Activated naive CD8-positive, alpha-beta T cell treated with anti-CD3 and anti-CD28 coated beads, Interleukin-2, amount 10 ng/mL, durations not matched to agents 7 days and 5 days (primary cell): ENCODE measurements around the gene ESPNL. TPM values are rescaled to one million over a fixed set of nuclear protein-coding genes. Genes with fewer than 3 reads are reported as not detected.

Experiments
- ATAC-seq: fragments of 150-1000 bp; cut with Tn5 transposase; one replicate; pipeline ENCODE4 v1.10.0; 2021; ENCODE audit warnings: low read depth, moderate library complexity
- POLR2A ChIA-PET: fragments of 350-600 bp; sonication (Branson Sonifier 250); formaldehyde crosslinking; loops from one replicate; lab custom pipeline; 2021; ENCODE audit warnings: antibody characterized with exemption; lab: Charles Lee
- DNase-seq: peaks from one replicate; pipeline ENCODE4 v3.0.0; 2021
- H3K27ac Mint-ChIP-seq: one replicate; pipeline ENCODE4 v1.8.0; 2022; ENCODE audit warnings: mild to moderate bottlenecking, mixed read lengths
- H3K27me3 Mint-ChIP-seq: one replicate; pipeline ENCODE4 v1.8.0; 2022; ENCODE audit warnings: mild to moderate bottlenecking, moderate library complexity, mixed read lengths
- H3K36me3 Mint-ChIP-seq: one replicate; pipeline ENCODE4 v1.8.0; 2021; ENCODE audit warnings: mild to moderate bottlenecking, mixed read lengths
- H3K4me1 Mint-ChIP-seq: one replicate; pipeline ENCODE4 v1.8.0; 2021; ENCODE audit warnings: mixed read lengths
- H3K4me3 Mint-ChIP-seq: one replicate; pipeline ENCODE4 v1.8.0; 2022; ENCODE audit warnings: mild to moderate bottlenecking, moderate library complexity, mixed read lengths
- H3K9me3 Mint-ChIP-seq: one replicate; pipeline ENCODE4 v1.8.0; 2021; ENCODE audit warnings: mixed read lengths
- total RNA-seq, 2 experiments: library from RNA; stranded (reverse); gene quantifications; one replicate each; pipeline ENCODE4 v1.2.3, GENCODE V29; 2021

The ESPNL gene
- total RNA-seq, 2 experiments from 2014 or later, result 0.09 to 0.11 TPM

- Mint-ChIP-seq H3K27me3 (peaks cover 9% of the 10 kb centered on the region), H3K36me3 (peaks cover 1% of the 10 kb centered on the region), H3K9me3 (peaks cover 7% of the 10 kb centered on the region), H3K4me3 (no peak overlapping the region), H3K4me1 (no peaks in the 10 kb centered on the region), H3K27ac (no peak overlapping the region)
- DNase-seq (no peak), ATAC-seq (no peak)
- POLR2A ChIA-PET, result no interaction called here
These were observed 17.3 kb downstream of the ESPNL start for GRCh38 chr2:238117199-238118154.

DNA sequence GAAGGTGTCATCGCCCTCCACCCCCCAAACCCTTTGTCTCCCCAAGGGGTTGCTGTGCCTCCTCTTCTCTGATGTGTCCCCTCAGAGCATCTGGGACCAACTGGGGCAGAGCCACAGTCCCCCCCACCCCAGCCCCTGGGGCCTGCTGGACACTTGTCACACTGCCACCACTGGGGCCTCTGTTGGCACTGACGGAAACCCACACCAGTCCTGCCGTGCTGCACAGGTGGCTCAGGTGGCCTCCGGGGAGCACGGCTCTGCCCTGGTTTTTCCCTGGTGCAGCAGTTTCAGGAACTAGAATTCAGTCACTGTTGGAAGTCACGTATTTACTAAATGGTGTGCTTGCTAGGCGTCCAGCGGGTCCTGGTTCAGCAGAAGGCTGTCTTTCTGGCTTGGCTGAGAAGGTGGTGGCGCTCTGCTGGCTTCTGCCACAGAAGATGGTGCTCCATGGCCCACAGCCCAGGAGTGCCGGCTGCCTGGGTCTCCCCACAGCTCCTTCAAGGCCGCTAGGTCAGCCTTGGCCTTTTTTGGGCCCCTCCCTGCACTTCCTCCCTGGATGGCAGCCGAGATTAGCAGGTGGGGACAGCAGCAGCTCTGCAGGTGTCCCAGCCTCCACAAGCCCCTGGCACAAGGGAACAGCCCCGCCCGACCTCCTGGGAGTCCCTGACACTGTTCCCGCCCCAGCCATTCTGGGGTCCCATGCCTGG, 19.8 kb downstream of the ESPNL start:
- ATAC-seq (no peak), DNase-seq (no peak)
- Mint-ChIP-seq H3K9me3 (no peaks in the 10 kb centered on the region), H3K4me3 (no peak overlapping the region), H3K36me3 (peaks cover 1% of the 10 kb centered on the region), H3K27me3 (peaks cover 9% of the 10 kb centered on the region), H3K27ac (no peak overlapping the region), H3K4me1 (peaks cover 2% of the 10 kb centered on the region)
- POLR2A ChIA-PET, result no interaction called here

DNA sequence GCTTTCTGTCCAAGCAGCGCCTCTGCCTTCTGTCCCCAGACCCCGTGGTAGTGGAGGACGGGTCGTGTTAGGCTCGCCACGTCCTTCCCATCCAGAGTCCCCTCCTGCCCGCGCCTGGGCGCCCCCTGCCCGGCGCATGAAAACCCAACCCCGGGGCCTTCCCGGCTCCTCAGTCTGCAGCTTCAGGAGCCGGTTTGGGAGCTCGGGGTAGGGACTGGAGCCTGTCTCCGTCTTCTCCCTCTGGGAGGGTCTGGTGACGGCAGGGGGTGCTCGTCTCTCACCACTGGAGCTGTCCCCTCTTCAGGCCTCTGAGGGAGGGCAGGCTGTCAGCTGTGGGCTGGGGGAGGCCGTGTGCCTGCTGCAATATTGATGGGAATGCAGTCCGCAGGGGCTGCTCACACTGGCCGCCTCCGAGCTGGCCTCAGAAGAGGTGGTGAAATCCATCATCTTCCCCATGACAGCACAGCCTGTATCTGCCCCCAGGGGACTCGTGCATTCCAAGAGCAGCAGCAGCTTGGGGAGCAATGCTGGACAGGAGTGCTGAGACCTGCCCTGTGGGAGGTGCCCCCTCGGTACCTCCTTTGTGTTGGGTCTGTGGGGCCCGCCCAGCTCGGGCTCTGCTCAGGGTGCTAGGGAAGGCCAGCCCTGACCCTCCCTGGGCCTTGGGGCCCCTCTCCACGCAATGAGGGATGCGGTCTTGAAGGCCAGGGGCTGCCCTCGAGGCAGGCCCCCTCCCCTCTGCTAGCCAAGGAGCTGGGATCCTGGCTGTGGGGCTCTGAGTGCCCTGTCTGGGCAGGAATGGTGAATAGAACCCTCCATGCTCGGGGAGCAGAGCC, 20.5 kb downstream of the ESPNL start:
- POLR2A ChIA-PET, result no interaction called here
- H3K27me3 Mint-ChIP-seq, result peaks cover 9% of the 10 kb centered on the region
- H3K27ac Mint-ChIP-seq, result no peak overlapping the region
- no peak overlapping the region for H3K4me3 Mint-ChIP-seq
- no peak for DNase-seq
- ATAC-seq, result no peak
- peaks cover 1% of the 10 kb centered on the region for H3K36me3 Mint-ChIP-seq
- H3K9me3 Mint-ChIP-seq, result no peaks in the 10 kb centered on the region
- peaks cover 2% of the 10 kb centered on the region for H3K4me1 Mint-ChIP-seq

- Mint-ChIP-seq H3K27me3 (peaks cover 9% of the 10 kb centered on the region), H3K9me3 (no peaks in the 10 kb centered on the region), H3K4me3 (no peak overlapping the region), H3K27ac (no peak overlapping the region), H3K36me3 (peaks cover 1% of the 10 kb centered on the region), H3K4me1 (peaks cover 2% of the 10 kb centered on the region)
- DNase-seq, result no peak
- no peak for ATAC-seq
- POLR2A ChIA-PET, result no interaction called here
These were observed 21.6 kb downstream of the ESPNL start for GRCh38 chr2:238121511-238122286.

DNA sequence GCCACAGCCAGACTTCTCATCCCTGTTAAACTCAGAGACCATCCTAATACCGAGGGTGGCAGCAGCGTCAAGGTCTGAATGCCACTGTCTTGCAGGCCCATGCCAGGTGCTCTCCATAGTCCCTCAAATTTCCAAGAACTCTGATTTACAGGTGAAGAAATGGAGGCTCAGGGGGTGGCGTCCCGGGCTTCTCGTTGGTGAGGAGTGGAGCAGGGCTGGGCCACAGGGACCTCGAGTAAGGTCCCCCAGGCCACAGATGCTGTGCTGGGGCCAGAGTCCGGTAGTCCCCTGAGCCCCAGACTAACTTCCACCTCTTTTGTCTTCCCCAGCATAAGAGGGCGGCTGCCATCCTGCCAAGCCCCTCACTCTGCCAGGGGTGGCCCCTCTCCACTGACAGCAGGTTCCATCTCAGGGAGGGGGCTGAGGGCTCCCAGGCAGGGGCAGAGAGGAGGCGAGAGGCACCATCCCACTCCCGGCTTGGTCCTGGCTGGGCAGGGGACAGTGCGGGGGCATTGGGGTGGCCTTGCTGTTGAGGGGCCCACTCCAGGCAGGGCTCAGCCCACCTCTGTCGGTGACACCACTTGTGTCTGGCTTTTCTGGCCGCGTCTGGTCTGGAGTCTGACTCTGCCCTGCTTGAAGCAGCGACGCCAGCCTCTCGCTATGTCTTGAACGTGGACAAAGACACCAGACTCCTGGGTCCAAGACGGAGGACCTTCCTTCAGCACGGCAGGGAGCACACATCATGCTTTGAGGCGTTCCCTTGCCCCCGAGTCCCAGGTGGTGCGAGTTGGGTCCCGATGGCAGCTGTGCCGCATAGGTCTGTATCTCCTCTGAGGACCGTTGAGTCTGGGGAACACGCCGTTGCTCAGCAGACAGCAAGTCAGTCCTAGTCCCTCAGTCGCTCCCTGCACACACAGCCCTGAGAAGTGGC, 22.4 kb downstream of the ESPNL start:
- no peak for ATAC-seq
- POLR2A ChIA-PET, result no interaction called here
- DNase-seq, result no peak
- peaks cover 6% of the 10 kb centered on the region for H3K27me3 Mint-ChIP-seq
- H3K36me3 Mint-ChIP-seq, result peaks cover 1% of the 10 kb centered on the region
- peaks cover 2% of the 10 kb centered on the region for H3K4me1 Mint-ChIP-seq
- no peak overlapping the region for H3K4me3 Mint-ChIP-seq
- H3K27ac Mint-ChIP-seq, result no peak overlapping the region
- no peaks in the 10 kb centered on the region for H3K9me3 Mint-ChIP-seq

DNA sequence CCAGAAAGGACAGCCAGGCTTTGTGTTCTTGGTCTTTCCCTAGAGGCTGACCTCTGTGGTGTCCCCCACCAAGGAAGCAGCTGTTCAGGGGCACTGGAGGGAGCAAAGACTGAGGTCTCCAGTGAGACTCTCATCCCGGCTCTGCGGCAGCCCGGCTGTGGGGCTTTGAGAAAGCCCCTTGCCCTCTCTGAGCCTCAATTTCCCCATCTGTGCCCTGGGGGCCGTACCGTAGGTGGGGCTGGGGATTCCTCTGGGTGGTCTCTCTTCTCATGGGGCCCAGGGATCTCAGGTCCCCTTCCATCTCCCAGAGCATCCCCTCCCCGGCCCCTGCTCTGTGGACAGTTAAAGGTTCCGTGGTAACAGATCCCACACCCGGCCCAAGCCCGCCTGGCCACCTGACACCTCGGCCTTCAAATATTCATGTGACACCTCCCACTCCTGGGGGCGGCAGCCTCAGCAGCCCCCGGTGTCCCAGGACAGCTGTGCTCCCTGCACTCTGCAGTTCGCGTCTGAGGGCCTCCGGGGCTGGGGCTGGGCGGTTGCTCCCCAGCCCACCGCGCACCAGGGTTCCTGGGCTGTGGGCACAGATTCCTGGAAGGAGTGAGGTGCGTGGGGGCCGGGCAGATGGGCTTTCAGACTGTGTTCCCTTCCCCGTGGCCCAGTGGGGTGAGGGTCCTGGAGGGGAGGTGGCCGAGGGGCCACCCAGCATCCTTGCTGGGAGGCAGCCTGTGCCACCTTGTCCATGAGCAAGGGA, 23.3 kb downstream of the ESPNL start:
- Mint-ChIP-seq H3K4me3 (no peak overlapping the region), H3K27ac (no peak overlapping the region), H3K36me3 (no peaks in the 10 kb centered on the region), H3K4me1 (peaks cover 2% of the 10 kb centered on the region), H3K27me3 (peaks cover 5% of the 10 kb centered on the region), H3K9me3 (no peaks in the 10 kb centered on the region)
- DNase-seq, result no peak
- no peak for ATAC-seq
- POLR2A ChIA-PET, result no interaction called here

- Mint-ChIP-seq H3K27me3 (peaks cover 3% of the 10 kb centered on the region), H3K9me3 (no peaks in the 10 kb centered on the region), H3K27ac (no peak overlapping the region), H3K4me1 (peaks cover 2% of the 10 kb centered on the region), H3K36me3 (no peaks in the 10 kb centered on the region), H3K4me3 (no peak overlapping the region)
- DNase-seq (no peak), ATAC-seq (no peak)
- POLR2A ChIA-PET, result no interaction called here
These were observed 23.9 kb downstream of the ESPNL start for GRCh38 chr2:238123991-238124470.

DNA sequence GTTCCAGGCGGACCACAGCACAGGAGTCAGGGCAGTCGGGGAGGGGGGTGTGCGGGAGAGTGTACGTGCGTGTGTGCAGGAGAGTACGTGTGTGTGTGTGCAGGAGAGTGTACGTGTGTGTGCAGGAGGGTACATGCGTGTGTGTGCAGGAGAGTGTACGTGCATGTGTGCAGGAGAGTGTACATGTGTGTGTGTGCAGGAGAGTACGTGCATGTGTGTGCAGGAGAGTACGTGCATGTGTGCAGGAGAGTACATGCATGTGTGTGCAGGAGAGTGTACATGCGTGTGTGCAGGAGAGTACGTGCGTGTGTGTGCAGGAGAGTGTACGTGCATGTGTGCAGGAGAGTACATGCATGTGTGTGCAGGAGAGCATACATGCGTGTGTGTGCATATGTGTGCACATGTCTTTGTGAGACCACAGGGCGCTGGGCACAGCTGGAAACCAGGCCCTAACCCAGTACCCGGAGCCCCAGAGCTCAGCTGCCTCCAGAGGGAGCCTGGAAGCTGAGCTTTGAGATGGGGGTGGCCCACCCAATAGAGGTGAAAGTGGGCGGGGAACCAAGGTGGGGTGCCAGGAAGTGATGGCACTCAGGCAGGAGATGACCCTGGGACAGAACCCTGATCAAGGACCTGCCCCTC, 24.5 kb downstream of the ESPNL start:
- Mint-ChIP-seq H3K4me1 (peaks cover 2% of the 10 kb centered on the region), H3K36me3 (no peaks in the 10 kb centered on the region), H3K4me3 (no peak overlapping the region), H3K27ac (no peak overlapping the region), H3K9me3 (no peaks in the 10 kb centered on the region), H3K27me3 (peaks cover 3% of the 10 kb centered on the region)
- no peak for ATAC-seq
- POLR2A ChIA-PET, result no interaction called here
- DNase-seq, result no peak

- no peaks in the 10 kb centered on the region for H3K36me3 Mint-ChIP-seq
- H3K9me3 Mint-ChIP-seq, result no peaks in the 10 kb centered on the region
- no peak overlapping the region for H3K27ac Mint-ChIP-seq
- no peak overlapping the region for H3K4me3 Mint-ChIP-seq
- DNase-seq, result no peak
- H3K4me1 Mint-ChIP-seq, result peaks cover 2% of the 10 kb centered on the region
- POLR2A ChIA-PET, result no interaction called here
- no peak for ATAC-seq
- H3K27me3 Mint-ChIP-seq, result peaks cover 3% of the 10 kb centered on the region
These were observed 25.2 kb downstream of the ESPNL start for GRCh38 chr2:238125127-238125885.

- Mint-ChIP-seq H3K4me1 (peaks cover 2% of the 10 kb centered on the region), H3K4me3 (no peak overlapping the region), H3K27me3 (peaks cover 3% of the 10 kb centered on the region), H3K36me3 (no peaks in the 10 kb centered on the region), H3K27ac (no peak overlapping the region), H3K9me3 (no peaks in the 10 kb centered on the region)
- ATAC-seq (no peak), DNase-seq (no peak)
- POLR2A ChIA-PET, result no interaction called here
These were observed 26.2 kb downstream of the ESPNL start for GRCh38 chr2:238126338-238126737.
